ENCODE results near the gene EXOC6B. TPM values are rescaled to one million over a fixed set of nuclear protein-coding genes. Genes with fewer than 3 reads are reported as not detected.

EXOC6B gene
- total RNA-seq, 4 donors from 2014 or later: 14.1 to 107 (median 38.5) TPM

- intact Hi-C loops (cut with DNase I; ENCODE audit: low total_unique reads): no loop called here
- Histone ChIP-seq H3K36me3 (no peaks in the 10 kb centered on the region), H3K27me3 (no peaks in the 10 kb centered on the region), H3K9me3 (no peaks in the 10 kb centered on the region), H3K27ac (no peak overlapping the region), H3K4me3 (no peak overlapping the region), H3K4me1 (no peaks in the 10 kb centered on the region)
- TF ChIP-seq, protein P1, sequence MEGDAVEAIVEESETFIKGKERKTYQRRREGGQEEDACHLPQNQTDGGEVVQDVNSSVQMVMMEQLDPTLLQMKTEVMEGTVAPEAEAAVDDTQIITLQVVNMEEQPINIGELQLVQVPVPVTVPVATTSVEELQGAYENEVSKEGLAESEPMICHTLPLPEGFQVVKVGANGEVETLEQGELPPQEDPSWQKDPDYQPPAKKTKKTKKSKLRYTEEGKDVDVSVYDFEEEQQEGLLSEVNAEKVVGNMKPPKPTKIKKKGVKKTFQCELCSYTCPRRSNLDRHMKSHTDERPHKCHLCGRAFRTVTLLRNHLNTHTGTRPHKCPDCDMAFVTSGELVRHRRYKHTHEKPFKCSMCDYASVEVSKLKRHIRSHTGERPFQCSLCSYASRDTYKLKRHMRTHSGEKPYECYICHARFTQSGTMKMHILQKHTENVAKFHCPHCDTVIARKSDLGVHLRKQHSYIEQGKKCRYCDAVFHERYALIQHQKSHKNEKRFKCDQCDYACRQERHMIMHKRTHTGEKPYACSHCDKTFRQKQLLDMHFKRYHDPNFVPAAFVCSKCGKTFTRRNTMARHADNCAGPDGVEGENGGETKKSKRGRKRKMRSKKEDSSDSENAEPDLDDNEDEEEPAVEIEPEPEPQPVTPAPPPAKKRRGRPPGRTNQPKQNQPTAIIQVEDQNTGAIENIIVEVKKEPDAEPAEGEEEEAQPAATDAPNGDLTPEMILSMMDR (IDR thresholded peaks at IDR 0.05): no peak
- no peak for TF ChIP-seq POLR2A (IDR thresholded peaks at IDR 0.05)
- DNase-seq: no peak
These were observed 645.5 kb downstream of the EXOC6B start for GRCh38 chr2:72180351-72180750.

- no peaks in the 10 kb centered on the region for H3K36me3 ChIP-seq
- no peak for TF ChIP-seq POLR2A (IDR thresholded peaks at IDR 0.05)
- TF ChIP-seq, protein P1 (IDR thresholded peaks at IDR 0.05): no peak
- H3K4me1 ChIP-seq: no peaks in the 10 kb centered on the region
- intact Hi-C loops (cut with DNase I; ENCODE audit: low total_unique reads): no loop called here
- no peak overlapping the region for H3K27ac ChIP-seq
- no peaks in the 10 kb centered on the region for H3K27me3 ChIP-seq
- no peaks in the 10 kb centered on the region for H3K9me3 ChIP-seq
- no peak for DNase-seq
- H3K4me3 ChIP-seq: no peak overlapping the region
These were observed 647.3 kb downstream of the EXOC6B start for GRCh38 chr2:72178551-72178950.

GRCh38 chr2:72176281-72176680 lies 649.6 kb downstream of the EXOC6B start:
- Histone ChIP-seq H3K27me3 (no peaks in the 10 kb centered on the region), H3K27ac (no peak overlapping the region), H3K9me3 (no peaks in the 10 kb centered on the region), H3K36me3 (no peaks in the 10 kb centered on the region), H3K4me3 (no peak overlapping the region), H3K4me1 (no peaks in the 10 kb centered on the region)
- intact Hi-C loops (cut with DNase I; ENCODE audit: low total_unique reads): no loop called here
- TF ChIP-seq, protein P1 (IDR thresholded peaks at IDR 0.05): no peak
- TF ChIP-seq POLR2A (IDR thresholded peaks at IDR 0.05): no peak
- DNase-seq: no peak

DNA sequence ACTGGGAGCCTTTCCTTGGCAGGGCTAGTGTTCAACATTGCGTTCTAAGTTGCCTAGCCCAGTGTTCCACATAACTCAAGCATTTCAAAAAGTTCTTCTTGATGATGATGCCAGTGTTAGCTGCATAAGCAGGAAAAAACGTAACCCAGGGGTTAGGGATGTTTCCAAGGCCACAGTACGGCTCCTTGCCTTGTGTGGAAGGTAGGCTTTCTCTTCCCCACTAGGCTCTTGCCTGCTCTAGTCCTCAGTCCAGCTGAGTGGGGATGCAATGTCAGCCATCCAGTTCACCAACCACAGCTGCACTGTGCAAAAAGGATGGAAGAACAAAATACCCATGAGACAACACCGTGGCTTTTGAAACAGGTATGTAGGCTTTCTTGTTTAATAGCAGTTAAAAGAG lies 650.2 kb downstream of the EXOC6B start:
- no peak for DNase-seq
- Histone ChIP-seq H3K4me1 (no peaks in the 10 kb centered on the region), H3K36me3 (no peaks in the 10 kb centered on the region), H3K4me3 (no peak overlapping the region), H3K9me3 (no peaks in the 10 kb centered on the region), H3K27ac (no peak overlapping the region), H3K27me3 (no peaks in the 10 kb centered on the region)
- intact Hi-C loops (cut with DNase I; ENCODE audit: low total_unique reads): no loop called here
- no peak for TF ChIP-seq POLR2A (IDR thresholded peaks at IDR 0.05)
- TF ChIP-seq, protein P1 (IDR thresholded peaks at IDR 0.05): no peak

DNA sequence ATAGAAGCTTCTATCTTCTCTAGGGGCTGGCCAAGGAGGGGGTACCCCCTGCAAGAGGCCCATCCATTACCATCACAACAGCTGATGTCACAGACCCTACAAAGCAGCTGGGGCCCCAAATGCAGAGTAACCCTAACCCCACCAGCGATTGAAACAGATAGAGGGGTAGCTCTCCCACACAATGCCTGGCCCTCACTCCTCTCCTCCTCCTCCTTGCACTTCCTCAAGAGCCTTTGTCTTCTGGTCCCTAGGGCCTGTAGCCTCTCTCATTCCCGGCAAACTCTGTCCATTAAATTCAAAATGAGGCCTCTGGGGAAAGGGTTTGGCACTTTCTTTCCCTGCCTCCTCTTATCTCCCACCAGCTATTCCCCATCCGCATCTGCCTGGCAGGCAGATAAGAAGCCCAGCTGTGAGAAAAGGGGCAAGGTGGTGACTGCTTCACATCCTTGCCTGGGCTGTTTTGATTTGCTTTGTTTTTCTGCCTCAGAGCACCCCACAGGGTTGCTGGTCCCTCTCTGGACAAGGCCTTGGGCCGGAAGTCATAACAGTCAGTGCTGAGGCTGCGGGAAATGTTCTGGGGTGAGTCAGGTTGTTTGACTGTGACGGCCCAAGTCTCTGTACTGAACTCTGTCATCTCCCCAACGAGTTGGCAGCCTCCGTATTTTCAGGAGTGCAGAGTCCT lies 652.1 kb downstream of the EXOC6B start:
- TF ChIP-seq, protein P1 (IDR thresholded peaks at IDR 0.05): no peak
- no peak for TF ChIP-seq POLR2A (IDR thresholded peaks at IDR 0.05)
- intact Hi-C loops (cut with DNase I; ENCODE audit: low total_unique reads): no loop called here
- no peak overlapping the region for H3K27ac ChIP-seq
- no peaks in the 10 kb centered on the region for H3K4me1 ChIP-seq
- no peaks in the 10 kb centered on the region for H3K27me3 ChIP-seq
- no peak overlapping the region for H3K4me3 ChIP-seq
- no peaks in the 10 kb centered on the region for H3K9me3 ChIP-seq
- no peaks in the 10 kb centered on the region for H3K36me3 ChIP-seq
- no peak for DNase-seq
